Measurements from ENCODE around the gene RIMBP2. TPM values are rescaled to one million over a fixed set of nuclear protein-coding genes. Genes with fewer than 3 reads are reported as not detected.

RIMBP2 gene
- total and polyA plus RNA-seq, 9 of the 15 experiments (the other 6 are each of a cell fraction or from before 2014, with no cell fraction given) = not detected

GRCh38 chr12:130655010-130655409, 61.1 kb downstream of the RIMBP2 start:
- H3K9me1 ChIP-seq (ENCODE audit: control insufficient read depth, insufficient read depth, low read length) = no peaks in the 10 kb centered on the region
- H3K27ac ChIP-seq (ENCODE audit: extremely low read depth, low read depth, low read length) = no peak overlapping the region
- peaks cover 12 to 44% of the 10 kb centered on the region in 2 experiments; a peak in 4 of 5 replicates for H3K27me3 ChIP-seq (ENCODE audit: control insufficient read depth in 2 of 2, insufficient read depth in 2 of 2, low read length in 2 of 2)
- H3K4me2 ChIP-seq (ENCODE audit: insufficient read depth, low read length) = no peak overlapping the region
- no peak overlapping the region for H3K9ac ChIP-seq (ENCODE audit: insufficient read depth in 1 of 2, low read depth in 2 of 2, low read length in 2 of 2)
- WGBS (ENCODE audit: insufficient coverage, low coverage, missing lambda C conversion rate) = 0% methylated on average over 3 of the region's 4 CpGs
- in situ Hi-C loops (cut with MboI) = no loop called here
- CTCF ChIA-PET (ENCODE audit: low intra/inter-chr PET ratio) = no interaction called here
- FAIRE-seq (no peak), ATAC-seq (no peak), DNase-seq (ENCODE audit: extremely low read depth in 1 of 4, low spot score in 3 of 4) (no peak)
- no peaks in the 10 kb centered on the region for H3K36me3 ChIP-seq (ENCODE audit: control insufficient read depth, insufficient read depth, low read length)
- no peaks in the 10 kb centered on the region for H3K4me1 ChIP-seq (replicated peaks in 1 of 2; ENCODE audit: control insufficient read depth in 2 of 2, insufficient read depth in 2 of 2, low read length in 2 of 2)
- no peak overlapping the region for H2AFZ ChIP-seq (ENCODE audit: low read depth, low read length)
- POLR2A ChIA-PET = interaction anchor here (0.6 kb wide), 1 partner anchor 26 kb away, joined by 3 read pairs; no protein-coding TSS in a partner anchor
- intact Hi-C loops (cut with micrococcal nuclease) = no loop called here
- H3K9me3 ChIP-seq (replicated peaks; ENCODE audit: control insufficient read depth, insufficient read depth, low read depth, low read length) = no peaks in the 10 kb centered on the region
- BruUV-seq (replicated peaks) = no TSS peak
- no peaks in the 10 kb centered on the region for H3K79me2 ChIP-seq (ENCODE audit: control insufficient read depth, insufficient read depth, low read length)
- no peaks in the 10 kb centered on the region for H4K20me1 ChIP-seq (replicated peaks; ENCODE audit: control insufficient read depth, insufficient read depth, low read length)
- TF ChIP-seq NCOA6 (IDR thresholded peaks at IDR 0.05) (no peak), ID3 (CRISPR knock-in tag; IDR thresholded peaks at IDR 0.05) (no peak), ID3 (tag; IDR thresholded peaks at IDR 0.05) (no peak), PATZ1 (CRISPR knock-in tag; IDR thresholded peaks at IDR 0.05; ENCODE audit: borderline replicate concordance) (no peak), XRCC3 (IDR thresholded peaks at IDR 0.05) (no peak), ZNF696 (CRISPR knock-in tag; conservative IDR thresholded peaks at IDR 0.05) (no peak), ZNF507 (tag; conservative IDR thresholded peaks at IDR 0.05) (no peak), PYGO2 (tag; IDR thresholded peaks at IDR 0.05) (no peak), ATF1 (CRISPR knock-in tag; IDR thresholded peaks at IDR 0.05) (no peak), ATF1 (tag; IDR thresholded peaks at IDR 0.05) (no peak), THRB (CRISPR knock-in tag; conservative IDR thresholded peaks at IDR 0.05) (no peak), RBM25 (IDR thresholded peaks at IDR 0.05; ENCODE audit: low read depth, low read length, severe bottlenecking) (no peak), KLF13 (tag; IDR thresholded peaks at IDR 0.05; ENCODE audit: borderline replicate concordance, low read depth) (no peak), TAL1 (IDR thresholded peaks at IDR 0.05) (no peak), TGIF2 (CRISPR knock-in tag; IDR thresholded peaks at IDR 0.05) (no peak), TAF7 (tag; IDR thresholded peaks at IDR 0.05) (no peak), COPS2 (conservative IDR thresholded peaks at IDR 0.05) (no peak), ZNF449 (CRISPR knock-in tag; IDR thresholded peaks at IDR 0.05) (no peak), ETS1 (conservative IDR thresholded peaks at IDR 0.05; ENCODE audit: control insufficient read depth, low read depth, low read length) (no peak)
- no peak overlapping the region for H3K4me3 ChIP-seq

Measured in K562 (cell line).